Measurements from ENCODE around the gene INHA. TPM values are rescaled to one million over a fixed set of nuclear protein-coding genes. Genes with fewer than 3 reads are reported as not detected.

Gene INHA
- total RNA-seq, 2 experiments from 2014 or later: not detected

DNA sequence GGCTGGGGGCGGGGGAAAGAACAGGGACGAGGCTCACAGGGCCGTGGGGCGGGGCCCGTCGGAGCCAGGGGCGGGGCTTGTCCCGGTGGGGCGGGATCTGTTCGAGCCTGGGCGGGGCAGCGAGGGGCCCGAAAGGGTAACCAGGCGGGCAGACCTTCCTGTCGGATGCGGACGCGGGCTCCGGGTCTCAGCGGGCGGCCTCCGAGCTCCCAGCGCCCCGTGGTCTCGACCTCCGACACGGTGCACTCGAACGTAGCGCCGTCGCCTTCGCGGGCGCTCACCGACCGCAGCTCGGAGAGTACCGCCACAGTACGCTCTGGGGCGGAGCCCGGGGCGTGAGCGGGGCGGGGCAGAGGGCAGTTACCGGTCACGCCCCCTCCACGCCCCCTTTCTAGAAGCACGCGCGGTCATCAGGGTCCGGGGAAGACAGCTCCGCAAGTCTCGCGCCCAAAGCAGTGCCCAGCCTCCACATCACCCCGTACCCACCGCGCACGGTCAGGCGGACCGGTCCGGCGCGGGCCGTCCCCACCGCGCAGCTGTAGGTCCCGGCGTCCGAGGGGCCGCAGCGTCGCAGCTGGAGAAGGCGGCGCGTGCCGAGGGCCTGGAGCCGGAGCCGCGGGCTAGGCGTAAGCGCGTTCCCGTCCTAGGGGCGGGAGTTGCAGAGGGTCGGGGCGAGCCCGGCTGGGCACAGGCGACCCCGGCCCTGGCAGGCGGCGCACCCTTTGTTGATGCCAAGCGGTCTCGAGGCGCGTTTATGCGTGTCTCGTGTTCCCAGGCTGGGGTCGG is 19.5 kb upstream of the INHA start:
- Mint-ChIP-seq H3K4me3 (peak overlapping the region; percentile 68), H3K27me3 (peaks cover 37% of the 10 kb centered on the region), H3K9me3 (no peaks in the 10 kb centered on the region), H3K4me1 (ENCODE audit: low read depth) (peaks cover 10% of the 10 kb centered on the region), H3K27ac (no peak overlapping the region), H3K36me3 (no peaks in the 10 kb centered on the region)
- POLR2A ChIA-PET: interaction anchor here (0.6 to 1.0 kb wide), 2 partner anchors 9 to 166 kb away, joined by 3 to 5 read pairs; partner anchors contain the start of genes CHPF and TMEM198
- intact Hi-C loops (cut with micrococcal nuclease): loop anchor here (1.0 kb wide), 4 partner anchors 9 to 164 kb away; partner anchors contain the start of genes CHPF, GMPPA and STK11IP
- CTCF ChIA-PET: interaction anchor here (0.7 to 3.8 kb wide), 4 partner anchors 8 to 42 kb away, joined by 4 to 17 read pairs (median 10); partner anchors contain the start of genes CHPF and TMEM198
- DNase-seq: peak; percentile 85

DNA sequence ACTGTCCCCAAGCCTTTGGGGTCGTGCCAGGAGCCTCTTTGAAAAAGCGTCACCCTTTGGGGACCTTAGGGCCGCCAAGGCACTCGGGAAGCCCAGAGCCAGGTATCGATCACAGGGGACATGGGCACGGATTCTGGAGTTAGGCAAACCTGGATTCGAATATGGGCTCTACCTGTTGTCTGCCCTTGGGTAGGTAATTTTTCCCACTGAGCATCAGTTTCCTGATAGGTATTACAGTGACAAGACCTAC is 19.0 kb upstream of the INHA start:
- ChIA-PET POLR2A (interaction anchor here (1.0 kb wide), 1 partner anchor 10 kb away, joined by 5 read pairs; the partner anchor contains the start of genes CHPF and TMEM198), CTCF (interaction anchor here (1.2 to 3.8 kb wide), 3 partner anchors 10 to 43 kb away, joined by 4 to 17 read pairs (median 17); partner anchors contain the start of genes CHPF and TMEM198)
- no peak for DNase-seq
- no peaks in the 10 kb centered on the region for H3K9me3 Mint-ChIP-seq
- H3K27ac Mint-ChIP-seq: no peak overlapping the region
- H3K4me1 Mint-ChIP-seq (ENCODE audit: low read depth): peaks cover 10% of the 10 kb centered on the region
- H3K36me3 Mint-ChIP-seq: no peaks in the 10 kb centered on the region
- no peak overlapping the region for H3K4me3 Mint-ChIP-seq
- peaks cover 37% of the 10 kb centered on the region for H3K27me3 Mint-ChIP-seq
- intact Hi-C loops (cut with micrococcal nuclease): no loop called here

DNA sequence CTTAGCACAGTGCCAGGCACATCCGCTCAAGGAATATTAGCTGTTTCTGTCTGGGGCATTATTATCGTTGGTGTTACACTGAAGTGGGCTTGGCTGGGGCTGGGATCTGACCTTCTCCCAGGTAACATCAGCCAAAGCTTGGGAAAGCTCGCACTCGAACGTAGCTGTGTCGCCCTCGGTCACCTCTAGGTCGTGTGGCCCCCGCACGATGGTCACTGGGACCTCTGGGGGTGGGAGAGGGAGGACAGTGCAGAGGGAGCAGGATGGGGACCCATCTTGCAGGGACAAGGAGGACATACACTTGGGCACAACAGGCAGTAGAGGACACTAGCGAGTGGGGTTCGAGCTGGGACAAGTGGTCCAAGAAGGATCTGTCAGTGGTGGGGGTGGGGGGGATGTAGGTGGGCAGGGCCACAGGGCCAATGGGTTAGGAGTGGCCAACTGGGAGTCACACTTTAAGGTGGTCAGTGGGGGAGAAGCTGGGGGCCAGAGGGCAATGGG is 18.6 kb upstream of the INHA start:
- DNase-seq: no peak

DNA sequence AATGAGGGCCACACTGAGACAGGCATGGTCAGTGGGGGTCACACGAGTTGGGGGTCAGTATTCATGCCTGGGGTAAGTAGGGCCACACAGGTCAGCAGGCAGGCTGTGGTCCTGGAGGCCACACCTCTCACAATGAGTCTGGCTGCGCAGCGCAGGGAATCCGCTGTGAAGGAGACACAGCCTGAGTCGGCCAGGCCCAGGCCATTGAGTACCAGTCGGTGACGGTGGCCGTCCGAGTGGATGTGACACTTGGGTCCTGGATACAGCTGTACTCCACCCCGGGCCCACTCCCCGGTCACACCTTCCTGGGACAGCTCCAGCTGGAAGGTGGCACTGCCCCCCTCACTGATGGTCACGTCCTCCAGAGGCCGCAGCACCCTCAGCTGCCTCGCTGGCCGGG is 17.8 kb upstream of the INHA start:
- H3K9me3 Mint-ChIP-seq: no peaks in the 10 kb centered on the region
- ChIA-PET CTCF (interaction anchor here (0.6 to 3.8 kb wide), 4 partner anchors 11 to 274 kb away, joined by 3 to 17 read pairs (median 4); partner anchors contain the start of genes CHPF and TMEM198), POLR2A (no interaction called here)
- H3K4me1 Mint-ChIP-seq (ENCODE audit: low read depth): peaks cover 10% of the 10 kb centered on the region
- intact Hi-C loops (cut with micrococcal nuclease): no loop called here
- H3K36me3 Mint-ChIP-seq: no peaks in the 10 kb centered on the region
- DNase-seq: no peak
- H3K27ac Mint-ChIP-seq: no peak overlapping the region
- peaks cover 30% of the 10 kb centered on the region for H3K27me3 Mint-ChIP-seq
- no peak overlapping the region for H3K4me3 Mint-ChIP-seq

More for the DNA sequence above, 18.6 kb upstream of the INHA start:
- intact Hi-C loops (cut with micrococcal nuclease): no loop called here
- POLR2A ChIA-PET: no interaction called here
- Mint-ChIP-seq H3K4me1 (ENCODE audit: low read depth) (peaks cover 10% of the 10 kb centered on the region), H3K36me3 (no peaks in the 10 kb centered on the region), H3K9me3 (no peaks in the 10 kb centered on the region), H3K27ac (no peak overlapping the region), H3K27me3 (peaks cover 34% of the 10 kb centered on the region), H3K4me3 (peak overlapping the region; percentile 26)
- CTCF ChIA-PET: interaction anchor here (1.3 to 3.8 kb wide), 2 partner anchors 10 to 12 kb away, joined by 4 to 17 read pairs; partner anchors contain the start of genes CHPF and TMEM198

DNA sequence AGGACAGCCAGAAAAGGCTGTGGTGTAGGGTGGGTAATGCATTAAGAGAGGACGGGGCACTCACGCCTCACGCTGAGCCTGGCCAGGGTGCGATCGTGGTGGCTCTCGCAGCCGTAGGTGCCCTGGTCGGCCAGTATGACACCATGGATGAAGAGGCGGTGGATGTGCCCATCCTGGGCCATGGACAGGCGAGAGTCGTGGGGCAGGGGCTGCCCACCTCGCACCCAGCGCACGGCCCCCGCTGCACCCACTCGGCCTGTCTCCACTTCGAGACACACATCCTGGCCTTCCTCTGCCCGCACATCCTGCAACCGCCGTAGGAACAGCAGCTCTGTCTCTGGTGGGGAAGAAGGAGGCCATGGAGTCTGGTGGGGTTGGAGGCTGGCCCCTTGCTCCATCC is 16.2 kb upstream of the INHA start:
- Mint-ChIP-seq H3K4me3 (no peak overlapping the region), H3K9me3 (no peaks in the 10 kb centered on the region), H3K4me1 (ENCODE audit: low read depth) (peaks cover 10% of the 10 kb centered on the region), H3K27me3 (peaks cover 29% of the 10 kb centered on the region), H3K36me3 (no peaks in the 10 kb centered on the region), H3K27ac (no peak overlapping the region)
- no peak for DNase-seq
- CTCF ChIA-PET: interaction anchor here (1.3 to 1.4 kb wide), 2 partner anchors 15 to 86 kb away, joined by 3 read pairs; no protein-coding TSS in a partner anchor
- intact Hi-C loops (cut with micrococcal nuclease): no loop called here
- POLR2A ChIA-PET: no interaction called here

DNA sequence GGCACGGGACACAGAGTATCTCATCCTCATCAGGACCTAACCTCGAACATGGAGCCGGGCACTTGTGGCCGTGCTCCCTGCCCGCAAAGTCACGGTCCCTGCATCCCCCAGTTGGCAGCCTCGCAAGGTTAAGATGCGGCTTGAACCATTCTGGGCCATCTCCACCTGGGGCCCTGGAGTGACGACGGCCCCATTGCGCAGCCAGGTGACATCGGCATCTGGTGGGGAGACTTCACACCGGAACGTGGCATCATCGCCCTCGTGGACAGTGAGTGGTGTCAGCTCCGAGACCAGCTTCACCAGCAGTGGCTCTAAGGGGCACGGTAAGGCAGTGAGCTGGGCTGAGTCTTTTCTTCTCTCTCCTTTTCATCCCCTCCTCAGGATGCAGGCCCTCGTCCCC is 15.7 kb upstream of the INHA start:
- Mint-ChIP-seq H3K4me3 (no peak overlapping the region), H3K9me3 (no peaks in the 10 kb centered on the region), H3K27me3 (peaks cover 27% of the 10 kb centered on the region), H3K4me1 (ENCODE audit: low read depth) (peaks cover 10% of the 10 kb centered on the region), H3K36me3 (no peaks in the 10 kb centered on the region), H3K27ac (no peak overlapping the region)
- ChIA-PET POLR2A (no interaction called here), CTCF (interaction anchor here (1.3 kb wide), 1 partner anchor 15 kb away, joined by 3 read pairs; no protein-coding TSS in a partner anchor)
- no peak for DNase-seq
- intact Hi-C loops (cut with micrococcal nuclease): no loop called here

DNA sequence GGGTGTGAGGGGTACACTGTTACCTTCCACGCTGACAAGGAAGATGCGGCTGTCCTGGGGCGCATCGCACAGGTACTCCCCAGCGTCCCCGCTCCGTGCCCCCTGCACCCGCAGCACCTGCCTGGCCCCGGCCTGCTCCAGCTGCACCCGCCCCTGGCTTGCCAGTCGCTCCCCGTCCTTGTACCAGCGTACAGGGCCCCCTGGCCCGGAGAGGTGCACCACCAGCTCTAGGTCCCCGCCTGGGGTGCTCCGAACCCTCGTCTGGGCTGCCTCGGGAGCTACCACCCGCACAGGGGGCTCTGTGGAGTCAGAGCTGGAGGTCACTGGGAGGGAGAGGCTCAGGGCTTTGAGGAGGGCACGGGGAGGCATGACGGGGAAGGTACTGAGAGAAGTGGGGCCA is 14.8 kb upstream of the INHA start:
- intact Hi-C loops (cut with micrococcal nuclease): no loop called here
- no peak overlapping the region for H3K27ac Mint-ChIP-seq
- H3K27me3 Mint-ChIP-seq: peaks cover 25% of the 10 kb centered on the region
- no peak overlapping the region for H3K4me3 Mint-ChIP-seq
- H3K9me3 Mint-ChIP-seq: no peaks in the 10 kb centered on the region
- no peaks in the 10 kb centered on the region for H3K36me3 Mint-ChIP-seq
- ChIA-PET CTCF (interaction anchor here (0.6 to 1.3 kb wide), 2 partner anchors 16 to 1546 kb away, joined by 3 read pairs; no protein-coding TSS in a partner anchor), POLR2A (no interaction called here)
- peaks cover 5% of the 10 kb centered on the region for H3K4me1 Mint-ChIP-seq (ENCODE audit: low read depth)
- no peak for DNase-seq

DNA sequence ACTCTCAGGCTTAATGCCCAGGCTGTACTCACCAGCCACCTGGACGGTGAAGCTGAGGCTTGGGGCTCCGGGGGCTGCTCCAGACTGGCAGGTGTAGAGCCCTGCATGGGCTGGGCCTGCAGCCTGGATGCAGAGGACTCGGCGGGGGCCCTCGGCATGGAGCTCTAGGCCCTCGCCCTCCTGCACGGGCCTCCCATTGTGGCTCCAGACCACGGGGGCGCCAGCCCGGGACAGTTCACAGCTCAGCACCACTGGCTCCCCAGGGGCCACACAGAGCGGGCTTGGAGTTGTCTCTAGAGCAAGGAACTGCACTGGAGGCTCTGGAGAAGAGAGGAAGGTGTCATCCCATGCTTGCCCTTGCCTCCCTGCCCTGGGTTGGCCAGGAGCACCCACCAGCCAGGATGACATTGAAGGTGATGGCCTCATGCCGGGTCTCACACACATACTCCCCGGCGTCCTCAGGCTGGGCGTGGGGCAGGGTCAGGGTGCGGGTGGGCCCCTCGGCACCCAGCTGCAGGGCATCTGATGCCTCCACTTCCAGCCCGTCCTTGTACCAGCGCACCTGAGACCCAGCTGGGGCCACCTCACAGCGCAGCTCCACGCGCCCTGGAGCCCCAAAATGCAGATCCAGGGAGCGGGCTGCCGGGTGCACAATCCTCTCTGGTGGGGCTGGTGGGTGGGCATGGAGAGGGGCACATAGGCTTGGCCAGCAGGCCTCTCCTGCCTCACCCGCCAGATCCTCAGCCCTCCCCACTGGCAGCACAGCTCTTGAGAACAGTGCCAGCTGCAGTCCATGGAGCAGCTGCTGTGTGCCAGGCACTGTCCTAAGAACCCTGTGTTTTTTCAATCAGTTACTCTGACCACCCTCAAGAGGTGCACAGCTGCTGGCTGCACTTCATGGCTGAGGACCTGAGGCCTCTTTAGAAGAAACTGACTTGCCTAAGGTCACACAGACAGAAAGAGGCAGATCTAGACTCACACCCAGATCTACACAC is 14.0 kb upstream of the INHA start:
- POLR2A ChIA-PET: no interaction called here
- no peak for DNase-seq
- Mint-ChIP-seq H3K4me3 (no peak overlapping the region), H3K9me3 (no peaks in the 10 kb centered on the region), H3K36me3 (no peaks in the 10 kb centered on the region), H3K27ac (no peak overlapping the region), H3K4me1 (ENCODE audit: low read depth) (peaks cover 5% of the 10 kb centered on the region), H3K27me3 (peaks cover 29% of the 10 kb centered on the region)
- CTCF ChIA-PET: interaction anchor here (0.6 kb wide), 2 partner anchors 48 to 1545 kb away, joined by 3 to 6 read pairs; no protein-coding TSS in a partner anchor
- intact Hi-C loops (cut with micrococcal nuclease): no loop called here

DNA sequence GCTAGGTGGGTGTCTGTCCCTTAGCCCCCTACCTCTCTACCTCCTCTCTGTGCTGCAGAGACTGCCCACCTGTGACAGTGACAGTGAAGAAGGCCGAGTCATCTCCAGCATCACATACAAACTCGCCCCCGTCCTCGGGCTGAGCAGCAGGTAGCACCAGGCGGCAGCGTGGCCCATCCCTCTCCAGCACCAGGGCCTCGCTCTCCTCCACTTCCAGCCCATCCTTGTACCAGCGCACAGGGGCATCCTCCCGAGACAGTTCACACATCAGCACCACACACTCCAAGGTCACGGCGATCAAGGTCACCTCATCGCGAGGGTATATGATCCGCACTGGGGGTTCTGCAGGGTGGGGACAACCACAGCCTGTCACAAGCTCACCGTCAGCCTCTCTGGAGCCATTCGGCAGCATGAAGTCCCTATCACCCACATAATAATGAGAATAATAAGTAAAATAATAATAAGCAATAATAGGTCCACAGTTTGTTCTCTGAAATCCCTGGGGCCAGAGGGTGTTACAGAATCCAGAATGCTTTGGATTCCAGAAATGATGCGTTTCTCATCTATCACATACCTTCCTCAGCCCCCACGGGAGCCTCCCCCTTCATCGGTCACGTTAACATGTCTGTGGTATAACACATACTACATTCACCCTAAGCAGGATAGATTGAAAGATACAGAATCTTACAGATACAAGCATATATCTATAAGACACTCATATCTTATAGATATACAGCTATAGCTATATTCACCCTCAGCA is 12.8 kb upstream of the INHA start:
- no peaks in the 10 kb centered on the region for H3K36me3 Mint-ChIP-seq
- no peaks in the 10 kb centered on the region for H3K4me1 Mint-ChIP-seq (ENCODE audit: low read depth)
- H3K27ac Mint-ChIP-seq: no peak overlapping the region
- ChIA-PET CTCF (interaction anchor here (0.6 to 6.0 kb wide), 15 partner anchors 9 to 172 kb away, joined by 3 to 73 read pairs (median 5); partner anchors contain the start of genes CHPF, DNPEP, INHA and OBSL1), POLR2A (no interaction called here)
- H3K27me3 Mint-ChIP-seq: peaks cover 20% of the 10 kb centered on the region
- no peak overlapping the region for H3K4me3 Mint-ChIP-seq
- no peak for DNase-seq
- H3K9me3 Mint-ChIP-seq: no peaks in the 10 kb centered on the region
- intact Hi-C loops (cut with micrococcal nuclease): no loop called here

DNA sequence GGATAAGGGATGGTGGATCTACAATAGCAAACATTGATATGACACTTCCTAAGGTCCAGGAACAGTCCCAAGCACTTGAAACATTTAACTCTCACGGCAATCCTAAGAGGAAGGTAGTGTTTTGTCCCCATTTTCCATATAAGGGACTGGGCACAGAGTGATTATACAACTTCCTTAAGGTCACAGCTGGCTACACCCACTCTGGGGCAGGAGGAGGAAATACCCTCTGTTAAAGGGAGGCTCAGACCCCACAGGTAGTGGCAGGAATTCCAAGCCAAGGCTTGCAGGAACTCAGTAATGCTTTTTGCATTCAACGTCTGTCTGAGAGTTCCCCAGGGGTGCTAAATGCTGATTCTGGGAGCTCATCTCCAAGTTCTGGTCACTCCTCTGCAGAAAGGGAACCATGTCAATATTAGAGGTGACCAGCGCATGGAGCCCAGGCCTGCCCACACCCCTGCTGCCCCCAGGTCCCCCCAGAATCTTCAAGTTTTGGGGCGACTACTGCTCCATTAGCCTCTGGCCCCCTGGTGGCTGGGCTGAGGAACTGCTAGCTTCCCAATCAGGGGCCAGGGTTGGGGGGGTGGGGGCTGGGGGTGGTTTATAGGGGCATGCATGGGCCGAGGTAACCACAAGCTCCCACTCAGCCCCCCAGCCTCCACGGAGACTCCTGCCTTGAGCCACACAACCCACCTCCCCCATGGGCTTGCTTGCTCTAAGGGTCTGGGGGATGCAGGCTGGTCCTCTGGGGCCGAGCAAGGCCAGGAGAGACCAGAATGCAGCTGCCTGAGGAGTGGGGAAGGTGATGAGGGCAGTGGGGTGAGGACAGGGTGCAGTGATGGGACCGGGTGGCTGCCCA is 11.8 kb upstream of the INHA start:
- POLR2A ChIA-PET: no interaction called here

More for the DNA sequence above, 11.8 kb upstream of the INHA start:
- intact Hi-C loops (cut with micrococcal nuclease): no loop called here
- peak; percentile 21 for DNase-seq
- peaks cover 15% of the 10 kb centered on the region for H3K27me3 Mint-ChIP-seq
- no peaks in the 10 kb centered on the region for H3K36me3 Mint-ChIP-seq
- CTCF ChIA-PET: interaction anchor here (0.6 to 6.0 kb wide), 20 partner anchors 8 to 172 kb away, joined by 3 to 73 read pairs (median 4); partner anchors contain the start of genes CHPF, DNPEP, INHA and OBSL1
- H3K9me3 Mint-ChIP-seq: no peaks in the 10 kb centered on the region
- no peak overlapping the region for H3K4me3 Mint-ChIP-seq
- H3K4me1 Mint-ChIP-seq (ENCODE audit: low read depth): no peaks in the 10 kb centered on the region
- H3K27ac Mint-ChIP-seq: no peak overlapping the region
